AG09309 (cell line): ENCODE results near the gene NUMA1.

Experiments
- DNase-seq: peaks from one replicate; pipeline ENCODE4 v3.0.0-alpha.2; 2010; ENCODE audit warnings: low read depth
- H3K4me3 ChIP-seq: 2 replicates; pipeline ENCODE4 v1.5.1; 2011; ENCODE audit warnings: mild to moderate bottlenecking, low read depth, low read length, moderate library complexity; ENCODE audit not compliant: control insufficient read depth
- CTCF ChIP-seq: IDR thresholded peaks from 2 replicates; pipeline ENCODE4 v1.5.1; 2011; ENCODE audit warnings: mild to moderate bottlenecking, low read depth, low read length, inconsistent platforms; ENCODE audit not compliant: insufficient read depth, control insufficient read depth; ENCODE audit errors: missing control alignments

NUMA1 gene

GRCh38 chr11:71979602-71980001, 100.7 kb downstream of the NUMA1 start:
- DNase-seq, result no peak
- TF ChIP-seq CTCF, result no peak
- no peak overlapping the region for H3K4me3 ChIP-seq

- DNase-seq, result no peak
- no peak overlapping the region for H3K4me3 ChIP-seq
- no peak for TF ChIP-seq CTCF
Observed at GRCh38 chr11:71979094-71979493, 101.2 kb downstream of the NUMA1 start.

GRCh38 chr11:71977743-71978418, 102.5 kb downstream of the NUMA1 start:
- no peak for DNase-seq
- H3K4me3 ChIP-seq, result no peak overlapping the region
- peak; percentile 72 for TF ChIP-seq CTCF

GRCh38 chr11:71977090-71977489, 103.3 kb downstream of the NUMA1 start:
- no peak overlapping the region for H3K4me3 ChIP-seq
- no peak for TF ChIP-seq CTCF
- no peak for DNase-seq

GRCh38 chr11:71976551-71976950, 103.8 kb downstream of the NUMA1 start:
- no peak for DNase-seq
- no peak for TF ChIP-seq CTCF
- H3K4me3 ChIP-seq, result no peak overlapping the region

GRCh38 chr11:71971680-71972079, 108.7 kb downstream of the NUMA1 start:
- H3K4me3 ChIP-seq, result no peak overlapping the region
- DNase-seq, result no peak
- no peak for TF ChIP-seq CTCF

- no peak overlapping the region for H3K4me3 ChIP-seq
- TF ChIP-seq CTCF, result no peak
- no peak for DNase-seq
Observed at GRCh38 chr11:71964641-71965040, 115.7 kb downstream of the NUMA1 start.
